NOMO-1 treated with dmso at 0.1 percent for 144 hours (cell line): Measurements from ENCODE around the gene MEIS1.
A peak's percentile ranks its signal among the peaks of the same experiment; 100 is the strongest.
"Not testable (repeated sequence)": the region's sequence is repeated elsewhere in the genome, so short reads cannot be mapped to it uniquely, and the experiment has no call there.

Source experiments
- DNase-seq: peaks from one replicate; lab custom pipeline; 2025; ENCODE audit not compliant: unreplicated experiment; lab: John Stamatoyannopoulos, UW

MEIS1 gene

DNA sequence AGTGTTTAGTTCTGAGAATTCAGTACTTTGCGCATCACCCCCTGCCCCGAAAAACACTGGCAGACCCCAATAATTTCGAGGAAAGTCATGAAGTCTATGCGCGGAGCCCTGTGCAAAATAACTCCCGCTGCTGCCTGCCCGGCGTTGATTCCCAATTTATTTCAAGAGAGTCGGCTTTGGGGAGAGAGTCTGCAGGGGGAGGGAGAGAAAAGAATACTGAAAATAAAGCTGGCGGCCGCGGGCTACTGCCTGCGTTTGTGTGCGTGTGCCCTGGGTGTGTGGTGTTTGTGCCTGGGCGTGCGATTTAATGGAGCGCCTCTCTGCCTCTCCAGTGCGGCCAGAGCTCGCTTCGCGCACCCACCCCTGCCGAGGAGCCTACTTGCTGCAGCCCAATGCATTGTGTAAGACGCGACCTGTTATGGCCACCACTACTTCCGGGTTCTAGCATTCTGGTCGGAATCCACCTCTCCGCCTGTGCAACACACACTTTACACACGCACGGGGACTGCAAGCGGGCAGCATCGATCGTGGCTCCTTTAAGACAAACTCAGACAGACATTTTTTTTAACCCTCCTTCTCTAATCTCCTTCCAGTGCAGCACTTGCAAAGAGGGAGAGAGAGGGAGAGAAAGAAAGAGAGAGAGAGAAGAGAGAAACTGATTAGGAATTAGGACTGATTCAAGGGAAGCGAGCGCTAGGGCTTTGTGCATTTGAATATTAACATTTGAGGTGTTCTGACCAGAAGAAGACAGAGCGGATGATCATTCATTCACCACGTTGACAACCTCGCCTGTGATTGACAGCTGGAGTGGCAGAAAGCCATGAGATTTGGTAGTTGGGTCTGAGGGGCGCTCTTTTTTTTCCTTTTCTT lies at the start of gene MEIS1:
MEIS1 (plus strand) TSS at position 447 of the 870 bp plus-strand sequence. CDS start 732 bp downstream, outside the sequence.
- DNase-seq = peak; percentile 94

DNA sequence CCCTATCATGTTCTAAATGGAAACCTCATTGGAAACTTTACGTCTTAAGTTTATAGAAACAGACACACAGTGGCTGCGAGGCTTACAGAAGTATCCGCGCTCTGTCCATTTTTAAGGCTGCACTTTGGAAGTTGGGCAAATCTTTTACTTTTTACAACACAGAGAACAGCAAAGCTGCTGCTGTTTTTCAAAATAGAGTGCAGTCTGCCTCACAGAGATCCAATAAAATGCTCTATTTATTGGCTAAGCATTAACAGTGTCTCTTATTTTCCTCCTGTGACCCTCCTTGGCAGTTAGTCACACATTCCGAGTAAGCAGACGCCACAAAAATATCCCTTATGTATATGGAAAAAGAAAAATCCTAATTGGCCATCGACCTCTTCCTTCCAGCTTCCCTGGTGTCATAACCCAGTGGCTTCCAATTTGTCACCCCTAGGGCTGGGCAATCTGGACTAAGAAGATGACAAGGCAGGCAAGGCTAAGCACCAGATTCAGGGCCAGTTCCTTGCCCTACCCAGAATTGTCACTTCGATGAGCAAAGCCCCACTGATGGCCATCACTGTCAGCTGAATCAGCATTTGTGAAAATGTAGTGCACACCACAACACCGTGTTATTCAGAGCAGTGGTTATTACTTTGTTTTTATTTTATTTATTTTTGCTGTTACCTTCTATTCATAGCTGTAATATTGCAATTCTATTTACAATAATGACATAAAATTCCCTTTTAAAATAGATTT lies 47.7 kb upstream of the MEIS1 start:
- DNase-seq = no peak

DNA sequence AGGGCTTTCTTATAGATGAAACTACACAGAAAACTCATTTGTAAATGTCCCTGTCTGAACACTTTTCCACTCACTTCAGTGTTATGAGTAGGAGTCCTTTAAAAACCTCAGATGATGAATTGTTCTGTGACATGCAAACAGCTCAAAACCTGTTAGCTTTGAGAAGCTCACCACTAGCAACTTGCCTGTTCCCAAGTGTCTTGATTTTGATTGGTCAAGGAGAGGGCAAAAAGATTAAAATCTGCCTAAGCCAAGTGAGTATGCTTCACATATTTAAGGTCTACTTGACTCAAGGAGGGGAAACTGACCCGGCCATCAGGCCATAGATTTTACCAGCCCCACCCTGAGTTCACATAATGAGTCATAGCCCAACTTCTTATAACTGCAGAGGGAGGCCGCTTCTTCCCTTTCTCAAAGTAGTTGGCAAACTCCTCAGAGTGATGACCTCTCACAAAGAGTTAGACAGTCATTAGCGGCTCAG lies 45.2 kb upstream of the MEIS1 start:
- DNase-seq = no peak

DNA sequence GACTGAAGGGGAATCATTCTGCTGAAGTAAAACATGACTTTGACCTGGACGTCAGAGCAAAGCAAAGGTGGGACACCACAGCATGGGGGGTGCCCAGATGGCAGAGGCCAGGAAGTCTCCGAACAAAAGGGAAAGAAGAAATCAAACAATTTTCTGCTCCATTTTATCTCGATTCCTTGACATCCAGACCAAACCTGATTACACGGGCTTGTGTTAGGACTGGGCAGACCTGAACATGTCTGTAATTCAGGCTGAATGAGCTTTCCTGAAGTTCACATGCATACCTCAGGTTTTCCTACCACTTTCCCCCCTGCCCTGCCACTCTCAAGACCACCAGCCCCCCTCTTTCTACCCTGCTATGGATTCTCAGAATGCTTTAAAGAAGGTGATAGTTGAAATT lies 44.8 kb upstream of the MEIS1 start:
- no peak for DNase-seq

DNA sequence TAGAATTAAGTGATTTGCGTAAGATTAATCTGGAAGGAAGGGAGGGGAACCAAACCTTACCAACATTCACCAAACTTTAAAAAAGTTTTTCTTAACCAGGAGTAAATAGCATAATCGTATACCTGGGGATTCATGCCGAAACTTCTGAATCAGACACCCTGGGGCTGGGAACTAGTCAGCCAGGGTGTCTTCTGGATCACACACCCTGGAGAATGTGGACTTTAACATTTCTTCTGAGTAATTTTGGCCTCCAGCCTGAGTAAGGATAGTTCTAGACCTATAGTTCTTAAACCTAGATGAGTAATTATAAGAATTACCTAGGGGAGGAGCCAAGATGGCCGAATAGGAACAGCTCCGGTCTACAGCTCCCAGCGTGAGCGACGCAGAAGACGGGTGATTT lies 44.1 kb upstream of the MEIS1 start:
- no peak for DNase-seq

DNA sequence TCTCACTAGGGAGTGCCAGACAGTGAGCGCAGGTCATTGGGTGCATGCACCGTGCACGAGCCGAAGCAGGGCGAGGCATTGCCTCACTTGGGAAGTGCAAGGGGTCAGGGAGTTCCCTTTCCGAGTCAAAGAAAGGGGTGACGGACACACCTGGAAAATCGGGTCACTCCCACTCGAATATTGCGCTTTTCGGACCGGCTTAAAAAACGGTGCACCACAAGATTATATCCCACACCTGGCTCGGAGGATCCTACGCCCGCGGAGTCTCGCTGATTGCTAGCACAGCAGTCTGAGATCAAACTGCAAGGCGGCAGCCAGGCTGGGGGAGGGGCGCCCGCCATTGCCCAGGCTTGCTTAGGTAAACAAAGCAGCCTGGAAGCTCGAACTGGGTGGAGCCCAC lies 43.7 kb upstream of the MEIS1 start:
- not testable (repeated sequence) for DNase-seq

DNA sequence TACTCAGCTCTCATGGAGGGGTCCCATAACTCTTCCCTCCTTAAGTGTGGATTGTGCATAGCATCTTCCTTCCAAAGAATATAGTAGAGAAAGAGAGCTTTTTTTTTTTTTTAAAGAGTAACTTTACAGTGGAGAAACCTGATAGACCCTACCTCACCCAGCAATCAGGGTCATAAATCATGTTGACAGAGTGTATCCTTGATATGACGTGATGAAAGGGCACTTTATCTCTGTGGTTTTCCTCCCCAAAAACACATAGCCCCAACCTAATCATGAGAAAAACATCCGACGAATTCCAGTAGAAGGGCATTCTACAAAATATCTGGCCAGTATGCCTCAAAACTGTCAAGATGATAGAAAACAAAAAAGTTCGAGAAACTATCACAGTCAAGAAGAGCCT lies 29.5 kb upstream of the MEIS1 start:
- DNase-seq = no peak

DNA sequence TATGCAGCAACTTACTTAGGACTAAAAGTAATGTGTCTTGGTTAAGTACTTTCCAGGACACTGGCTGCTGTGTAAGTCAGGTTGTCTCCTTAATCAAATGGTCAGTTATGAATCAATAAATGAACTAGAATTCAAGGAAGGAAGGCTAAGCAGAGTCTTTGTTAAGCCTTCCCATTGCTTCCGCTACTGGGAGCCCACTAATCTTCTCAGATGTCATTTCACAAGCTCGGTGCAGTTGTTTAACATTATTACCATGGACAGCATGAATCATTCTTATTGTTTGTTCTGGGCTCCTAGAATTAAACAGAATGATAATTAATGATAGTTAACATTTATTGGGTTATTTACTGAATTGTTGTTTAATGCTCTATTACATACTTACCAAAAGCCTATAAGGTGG lies 26.0 kb upstream of the MEIS1 start:
- no peak for DNase-seq

DNA sequence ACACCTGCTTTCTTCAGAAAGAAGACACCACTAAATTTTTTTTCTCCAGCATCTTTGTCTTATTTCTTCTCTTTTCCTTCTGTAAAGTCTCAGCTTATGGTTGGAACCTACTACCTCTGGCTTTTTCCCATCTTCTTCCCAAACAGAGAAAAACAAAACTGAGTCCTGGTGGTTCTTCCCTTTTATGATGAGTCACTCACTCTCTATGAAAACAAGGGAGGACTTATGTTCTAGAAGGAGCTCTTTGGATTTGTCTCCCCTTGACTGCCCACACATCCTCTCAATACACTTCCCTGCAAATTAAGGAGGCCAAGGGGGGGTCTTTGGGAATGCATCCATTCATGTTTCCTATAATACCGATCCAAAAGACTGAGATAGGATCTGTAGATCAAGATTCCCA lies 22.1 kb upstream of the MEIS1 start:
- no peak for DNase-seq

DNA sequence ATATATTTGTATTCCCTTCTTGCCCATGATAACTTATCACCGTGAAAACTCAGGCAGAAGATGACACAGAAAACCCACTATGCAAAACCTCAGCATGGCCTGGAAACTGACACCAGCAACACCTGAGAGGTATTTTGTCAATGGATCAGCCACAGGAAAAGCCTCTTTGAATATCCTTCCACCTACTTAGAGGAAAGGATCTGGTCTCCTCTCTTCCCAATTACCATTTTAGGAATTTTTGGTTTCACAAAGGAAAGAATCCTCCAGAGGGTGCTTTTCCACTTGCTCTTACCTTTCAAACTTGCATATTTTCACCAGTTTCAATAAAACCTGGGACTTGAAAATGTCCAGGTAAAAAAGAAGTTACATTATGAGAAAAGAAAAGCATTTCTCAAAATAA lies 20.0 kb upstream of the MEIS1 start:
- no peak for DNase-seq

DNA sequence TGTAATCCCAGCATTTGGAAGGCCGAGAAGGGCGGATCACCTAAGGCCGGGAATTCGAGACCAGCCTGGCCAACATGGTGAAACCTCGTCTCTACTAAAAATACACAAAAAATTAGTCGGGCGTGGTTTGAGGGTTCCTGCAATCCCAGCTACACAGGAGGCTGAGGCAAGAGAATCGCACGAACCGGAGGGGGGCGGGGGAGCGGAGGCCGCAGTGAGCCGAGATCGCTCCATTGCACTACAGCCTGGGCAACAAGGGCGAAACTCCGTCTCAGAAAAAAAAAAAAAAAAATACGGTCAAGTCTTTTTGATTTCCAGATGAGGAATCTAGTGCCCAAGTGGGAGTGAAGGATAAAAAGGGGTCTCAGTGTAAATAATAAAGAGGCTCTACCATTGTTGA lies 16.5 kb upstream of the MEIS1 start:
- no peak for DNase-seq

DNA sequence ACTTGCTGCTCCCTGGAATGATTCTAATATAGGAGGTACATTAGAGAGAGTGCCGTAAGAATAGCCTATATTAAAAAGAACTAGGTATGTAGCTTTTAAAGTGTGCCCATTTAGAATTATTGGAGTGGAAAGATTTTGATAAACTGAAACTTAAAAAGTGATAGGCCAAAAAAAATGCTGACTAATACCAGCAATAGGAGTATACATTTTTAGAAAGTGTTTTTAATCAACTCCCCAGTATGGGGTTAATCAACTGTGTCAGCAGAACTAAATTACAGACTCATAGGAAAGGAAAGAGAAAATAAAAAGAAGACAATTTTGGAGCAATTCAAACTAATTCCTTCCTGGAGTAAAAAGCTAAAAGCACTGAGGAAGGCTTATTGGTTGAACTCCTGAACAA lies 13.3 kb upstream of the MEIS1 start:
- DNase-seq = no peak

DNA sequence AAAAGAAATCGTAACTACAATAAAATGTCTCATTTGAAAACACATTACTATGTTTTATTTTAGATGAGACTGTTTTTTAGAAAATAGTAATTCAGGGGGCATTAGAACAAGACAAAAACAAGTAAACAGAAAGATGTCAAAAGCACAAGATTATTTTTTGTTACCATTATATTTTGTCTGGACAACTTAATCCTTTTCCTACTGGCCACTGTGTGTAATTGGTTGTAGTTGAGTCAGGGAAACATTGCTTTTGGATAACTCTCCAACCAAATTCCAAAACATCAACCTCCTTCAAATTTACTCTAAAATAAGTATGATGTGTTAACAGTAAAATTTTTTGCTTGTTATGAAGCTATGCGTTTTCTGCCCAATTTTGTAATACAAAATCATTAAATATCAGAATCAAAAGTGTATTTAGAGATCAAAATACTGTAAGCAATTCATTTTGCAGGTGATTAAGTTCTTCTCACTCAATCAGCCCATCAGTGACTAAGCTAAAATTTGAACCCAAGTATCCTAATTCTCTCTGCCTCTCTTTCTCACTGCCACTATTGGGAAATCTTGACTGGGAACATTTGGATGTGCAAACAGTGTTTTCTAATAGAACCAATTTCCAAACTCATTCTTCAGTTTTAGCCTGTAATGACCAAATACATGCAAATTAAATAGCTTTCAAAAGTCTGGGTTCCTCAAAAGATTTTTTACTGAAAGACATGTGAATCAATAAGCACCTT lies 11.4 kb upstream of the MEIS1 start:
- no peak for DNase-seq

DNA sequence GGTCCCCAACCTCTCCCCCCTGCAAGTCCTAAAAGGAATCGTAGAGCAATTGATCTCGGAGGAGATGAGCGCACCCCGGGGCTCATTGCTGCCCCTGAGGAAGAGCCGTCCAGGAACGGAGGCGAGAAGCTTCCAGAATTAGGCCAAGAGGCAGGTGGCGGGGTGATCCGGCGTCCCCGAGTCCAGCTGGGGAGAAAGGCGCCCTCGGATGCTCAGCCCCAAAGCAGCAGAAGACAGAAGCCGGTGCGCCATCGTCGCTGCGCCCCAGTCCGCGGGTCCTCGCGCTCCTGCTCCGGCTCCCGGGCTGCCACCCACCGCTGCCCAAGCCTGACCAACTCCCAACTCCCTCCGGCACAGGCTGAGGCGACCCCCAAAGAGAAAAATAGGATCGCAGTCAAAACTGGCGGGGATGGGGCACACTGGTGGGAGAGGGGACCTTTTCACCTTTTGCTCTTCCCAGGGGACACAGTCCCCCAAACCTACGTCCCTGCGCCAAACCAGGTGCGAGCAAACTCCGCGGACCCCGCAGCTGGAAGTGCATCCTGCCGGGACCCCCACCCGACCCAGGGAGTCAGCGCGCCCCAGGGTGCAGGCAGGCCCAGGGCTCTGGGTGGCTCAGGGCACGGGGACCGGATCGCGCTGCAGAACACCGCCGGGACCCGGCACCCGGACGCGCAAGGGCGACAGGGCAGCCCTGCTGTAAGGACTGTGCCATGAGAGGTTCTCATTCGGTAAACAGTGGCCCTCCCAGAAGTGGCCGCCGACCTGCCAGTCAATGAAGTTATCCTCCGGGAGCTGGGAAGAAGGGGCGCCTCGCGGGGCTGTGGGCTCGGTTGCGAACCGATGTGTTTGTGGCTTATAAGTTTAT lies 8.4 kb upstream of the MEIS1 start:
- no peak for DNase-seq

DNA sequence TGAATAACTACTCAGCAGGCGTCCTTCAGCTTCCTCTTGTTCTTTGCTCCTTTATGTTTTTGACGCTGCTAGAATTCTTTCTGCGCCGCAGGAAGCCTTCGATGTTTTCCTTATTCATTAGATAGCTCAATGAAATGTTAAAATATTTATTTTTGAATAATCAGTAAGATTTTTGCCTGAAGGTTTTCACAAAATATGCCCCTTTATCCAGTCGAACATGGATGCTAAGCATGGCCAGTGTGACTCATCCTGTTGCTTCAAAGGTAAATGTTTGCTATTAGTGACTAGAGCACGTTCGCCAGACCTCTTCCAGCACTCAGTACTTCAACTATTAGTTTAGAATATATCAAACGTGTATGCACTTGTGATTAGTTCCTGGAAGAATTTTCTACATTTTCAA lies 7.6 kb upstream of the MEIS1 start:
- no peak for DNase-seq

DNA sequence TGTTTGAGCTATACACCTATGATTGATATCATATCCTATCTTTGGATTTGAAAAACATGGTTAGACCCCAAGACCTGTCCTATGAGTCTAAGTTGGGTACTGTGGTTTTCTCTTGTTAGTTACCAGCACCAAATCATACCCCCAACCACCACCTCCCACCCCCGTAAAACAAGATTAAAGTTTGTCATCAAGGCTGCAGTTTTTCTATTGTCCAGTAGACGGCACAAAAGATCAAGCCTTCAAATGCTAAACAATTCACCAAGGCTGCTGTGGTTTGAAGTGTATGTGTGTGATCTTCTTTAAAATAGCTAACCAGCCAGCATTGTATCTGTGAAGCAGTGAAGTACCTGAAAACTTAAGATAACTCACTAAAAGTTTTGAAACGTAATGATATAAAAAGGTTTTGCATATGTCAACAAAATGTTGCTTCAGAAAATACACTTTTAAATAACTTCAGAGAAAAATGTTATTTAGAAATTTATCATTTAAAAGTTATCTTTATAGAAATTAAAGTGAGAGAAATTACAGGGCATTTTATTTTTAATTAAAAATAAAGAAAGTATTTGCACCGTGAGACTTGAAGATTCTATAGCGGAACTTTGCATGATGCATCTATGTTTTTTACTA lies 5.8 kb upstream of the MEIS1 start:
- DNase-seq = no peak

DNA sequence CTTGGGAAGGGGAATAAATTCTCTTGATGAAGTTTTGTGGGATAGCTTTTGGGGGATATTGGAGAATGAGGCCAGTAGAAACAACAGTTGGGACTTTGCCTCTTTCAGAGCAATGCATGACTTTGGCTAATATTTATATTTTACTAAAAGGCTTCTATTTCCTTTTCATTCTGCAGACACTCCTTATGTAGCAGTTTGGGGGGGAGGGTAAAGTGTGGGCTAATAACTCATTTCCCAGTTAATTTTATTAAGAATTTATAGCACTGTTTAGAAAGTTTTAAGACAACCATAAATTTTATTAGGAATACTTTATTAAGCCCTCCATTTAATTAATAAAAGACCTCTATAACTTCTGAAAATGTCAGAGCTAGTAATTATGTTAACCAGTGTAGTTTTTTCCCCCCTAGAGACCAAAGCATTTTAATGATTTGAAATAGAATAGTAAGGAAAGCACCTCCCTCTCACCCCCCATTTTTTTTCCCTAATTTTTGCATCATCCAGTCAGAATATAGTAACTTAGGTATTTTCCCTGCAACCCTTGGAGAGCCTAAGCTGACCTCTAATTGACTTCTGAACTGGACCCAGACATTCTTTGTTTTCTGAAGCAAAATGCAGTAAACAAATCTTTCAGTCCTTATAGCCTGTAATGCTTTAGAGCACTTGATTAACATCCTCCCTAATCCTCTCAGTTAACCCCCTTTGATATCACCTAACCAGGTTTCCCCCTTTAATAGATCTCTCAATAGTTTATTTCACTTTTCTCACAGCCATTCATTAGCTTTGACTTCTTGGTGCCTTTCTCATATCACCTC lies 5.0 kb upstream of the MEIS1 start:
- no peak for DNase-seq

DNA sequence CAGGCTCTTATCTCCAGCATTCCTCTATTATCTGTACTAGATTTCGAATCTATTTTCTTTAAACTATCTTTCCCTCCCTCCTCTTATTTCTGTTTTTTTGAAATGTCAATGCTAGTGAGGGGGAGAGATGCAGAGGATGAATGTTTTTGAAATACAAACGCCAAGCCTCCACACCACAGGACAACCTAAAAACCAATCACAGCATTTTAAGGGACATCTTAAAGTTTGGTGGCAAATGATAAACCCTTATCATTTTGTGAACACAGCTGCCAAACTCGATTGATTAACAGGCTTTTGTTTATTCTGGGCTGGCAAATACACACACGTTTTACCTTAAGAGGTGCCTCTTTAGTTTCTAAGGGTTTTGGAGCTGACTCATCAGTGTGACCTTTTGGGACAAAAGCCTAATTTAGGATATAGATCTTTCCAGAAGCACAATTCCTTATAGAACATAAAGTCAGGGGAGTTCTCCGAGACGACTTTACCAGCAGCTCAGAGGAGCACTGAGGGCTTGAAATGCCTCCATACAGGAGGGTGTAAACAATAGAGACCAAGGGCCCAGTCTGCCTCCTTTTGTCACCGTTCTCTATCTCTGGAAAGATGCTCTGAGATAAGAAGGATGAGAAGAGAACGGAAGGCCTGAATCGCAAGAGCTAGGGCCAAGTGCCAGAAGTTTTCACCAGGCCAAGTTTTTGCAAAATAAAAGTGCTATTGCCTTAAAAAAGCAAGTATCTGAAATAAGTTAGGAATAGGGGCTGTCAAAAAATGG lies 4.2 kb upstream of the MEIS1 start:
- DNase-seq = no peak

DNA sequence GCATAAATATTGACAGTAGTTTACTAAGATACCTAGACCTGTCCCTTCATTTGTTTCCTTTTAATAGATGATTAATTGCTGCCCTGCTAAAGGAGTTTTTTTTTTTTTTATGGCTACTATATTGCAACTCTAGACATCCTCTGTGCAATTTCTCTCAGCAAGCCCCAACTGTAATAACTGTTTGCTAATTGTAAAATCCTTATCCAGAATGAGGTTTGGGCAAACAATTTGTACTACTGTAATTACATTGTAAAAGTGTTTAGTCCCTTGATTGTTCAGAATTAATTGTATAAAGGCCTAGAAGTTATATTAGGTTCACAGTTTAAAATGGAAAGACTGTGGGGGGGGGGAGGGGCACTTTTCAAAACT lies 3.7 kb upstream of the MEIS1 start:
- no peak for DNase-seq
